GM12892 (cell line): ENCODE data around the gene ABHD18.
"Not testable (repeated sequence)": the region's sequence is repeated elsewhere in the genome, so short reads cannot be mapped to it uniquely, and the experiment has no call there.

Experiments
- POLR2A ChIP-seq: IDR thresholded peaks from 2 replicates; pipeline ENCODE4 v1.6.1; 2011; ENCODE audit warnings: low read depth, low read length, control low read depth
- POLR2AphosphoS5 ChIP-seq: IDR thresholded peaks from 2 replicates; pipeline ENCODE4 v1.6.1; 2011; ENCODE audit warnings: low read depth, low read length, control low read depth
- TAF1 ChIP-seq: IDR thresholded peaks from 2 replicates; pipeline ENCODE4 v1.6.1; 2011; ENCODE audit warnings: low read depth, mild to moderate bottlenecking, control low read depth, low read length, borderline replicate concordance

DNA sequence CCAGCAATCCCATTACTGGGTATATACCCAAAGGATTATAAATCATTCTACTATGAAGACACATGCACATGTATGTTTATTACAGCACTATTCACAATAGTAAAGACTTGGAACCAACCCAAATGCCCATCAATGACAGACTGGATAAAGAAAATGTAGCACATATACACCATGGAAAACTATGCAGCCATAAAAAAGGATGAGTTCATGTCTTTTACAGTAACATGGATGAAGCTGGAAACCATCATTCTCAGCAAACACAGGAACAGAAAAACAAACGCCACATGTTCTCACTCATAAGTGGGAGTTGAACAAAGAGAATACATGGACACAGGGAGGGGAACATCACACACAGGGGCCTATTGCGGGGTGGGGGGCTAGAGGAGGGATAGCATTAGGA lies 39.5 kb upstream of the ABHD18 start:
- TF ChIP-seq POLR2AphosphoS5, POLR2A, TAF1: not testable (repeated sequence)
